Stomach smooth muscle (tissue), 2 donors: Measurements from ENCODE around the gene RABGAP1L.
"Not testable (repeated sequence)": the region's sequence is repeated elsewhere in the genome, so short reads cannot be mapped to it uniquely, and the experiment has no call there.

ENCODE experiments used
- H3K27ac ChIP-seq: one replicate; pipeline ENCODE4 v1.7.0; 2013; ENCODE audit warnings: mild to moderate bottlenecking, low read length, inconsistent platforms
- H3K27me3 ChIP-seq, 2 donors: one replicate each; pipeline ENCODE4 v1.7.0; 2013; ENCODE audit warnings: low read length in 2 of 2; ENCODE audit not compliant: insufficient read depth in 2 of 2, control insufficient read depth in 1 of 2
- H3K36me3 ChIP-seq, 2 donors: one replicate each; pipeline ENCODE4 v1.7.0; 2013; ENCODE audit warnings: low read length in 2 of 2; ENCODE audit not compliant: control insufficient read depth in 2 of 2, insufficient read depth in 2 of 2
- H3K4me1 ChIP-seq: one replicate; pipeline ENCODE4 v1.7.0; 2013; ENCODE audit warnings: low read length; ENCODE audit not compliant: control insufficient read depth, insufficient read depth
- H3K4me3 ChIP-seq, 2 donors: one replicate each; pipeline ENCODE4 v1.7.0; 2013; ENCODE audit warnings: low read length in 2 of 2
- H3K9ac ChIP-seq, 2 donors: one replicate each; pipeline ENCODE4 v1.7.0; 2013; ENCODE audit warnings: low read length in 2 of 2, mild to moderate bottlenecking in 1 of 2
- H3K9me3 ChIP-seq, 2 donors: one replicate each; pipeline ENCODE4 v1.7.0; 2013; ENCODE audit warnings: low read length in 2 of 2; ENCODE audit not compliant: control insufficient read depth in 2 of 2
- donor health status: healthy.
- donor health status: Pancreatic carcinoma.

Gene RABGAP1L

DNA sequence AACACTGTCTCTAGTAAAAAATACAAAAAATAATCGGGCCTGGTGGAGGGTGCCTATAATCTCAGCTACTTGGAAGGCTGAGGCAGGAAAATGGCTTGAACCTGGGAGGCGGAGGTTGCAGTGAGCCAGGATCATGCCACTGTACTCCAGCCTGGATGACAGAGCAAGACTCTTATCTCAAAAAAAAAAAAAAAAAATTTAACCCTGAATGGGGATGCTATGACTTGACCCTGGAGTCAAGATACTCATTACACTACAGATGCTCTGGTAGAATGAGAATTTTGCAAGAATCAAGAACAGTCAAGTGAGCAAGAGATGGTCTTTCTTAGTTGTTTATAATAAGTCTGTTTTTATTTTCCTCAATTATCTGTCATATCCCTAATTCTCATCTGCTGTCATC, 542.2 kb downstream of the RABGAP1L start:
- no peaks in the 10 kb centered on the region for H3K36me3 ChIP-seq
- no peak overlapping the region for H3K27ac ChIP-seq
- H3K27me3 ChIP-seq, result no peaks in the 10 kb centered on the region
- H3K4me3 ChIP-seq, result no peak overlapping the region
- H3K9me3 ChIP-seq, result no peaks in the 10 kb centered on the region
- H3K9ac ChIP-seq, result no peak overlapping the region
- H3K4me1 ChIP-seq, result no peaks in the 10 kb centered on the region

DNA sequence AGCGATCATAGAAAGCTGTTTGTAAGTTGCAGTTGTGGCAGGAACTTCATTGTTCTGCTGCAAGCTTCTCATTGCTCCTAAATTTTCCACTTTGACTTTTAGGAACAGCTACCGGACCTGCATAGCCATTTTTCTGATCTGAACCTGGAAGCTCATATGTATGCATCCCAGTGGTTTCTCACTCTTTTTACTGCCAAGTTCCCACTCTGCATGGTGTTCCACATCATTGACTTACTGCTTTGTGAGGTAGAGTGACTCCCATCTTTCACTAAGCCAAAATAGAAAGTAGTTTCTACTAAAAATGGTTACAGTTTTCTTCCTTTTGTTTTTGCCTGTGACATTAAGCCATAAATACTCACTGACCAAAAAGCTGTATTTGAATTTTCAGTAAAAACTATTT, 542.7 kb downstream of the RABGAP1L start:
- H3K27ac ChIP-seq, result no peak overlapping the region
- H3K9me3 ChIP-seq, result no peaks in the 10 kb centered on the region
- no peaks in the 10 kb centered on the region for H3K27me3 ChIP-seq
- no peaks in the 10 kb centered on the region for H3K4me1 ChIP-seq
- no peak overlapping the region for H3K4me3 ChIP-seq
- no peaks in the 10 kb centered on the region for H3K36me3 ChIP-seq
- H3K9ac ChIP-seq, result no peak overlapping the region

DNA sequence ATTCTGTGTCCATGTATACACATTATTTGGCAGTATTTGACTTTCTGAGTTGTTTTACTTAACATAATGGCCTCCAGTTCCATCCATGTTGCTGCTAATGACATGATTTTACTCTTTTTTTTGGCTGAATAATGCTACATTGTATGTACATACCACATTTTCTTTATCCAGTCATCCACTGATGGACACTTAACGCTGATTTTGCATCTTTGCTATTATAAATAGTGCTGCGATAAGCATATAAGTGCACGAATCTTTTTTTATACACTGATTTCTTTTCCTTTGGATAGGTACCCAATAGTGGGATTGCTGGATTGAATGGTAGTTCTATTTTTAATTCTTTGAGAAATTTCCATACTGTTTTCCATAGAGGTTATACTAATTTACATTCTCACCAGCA, 544.0 kb downstream of the RABGAP1L start:
- no peak overlapping the region for H3K9ac ChIP-seq
- H3K27ac ChIP-seq, result no peak overlapping the region
- H3K9me3 ChIP-seq, result no peaks in the 10 kb centered on the region
- H3K36me3 ChIP-seq, result no peaks in the 10 kb centered on the region
- no peaks in the 10 kb centered on the region for H3K4me1 ChIP-seq
- no peak overlapping the region for H3K4me3 ChIP-seq
- no peaks in the 10 kb centered on the region for H3K27me3 ChIP-seq

DNA sequence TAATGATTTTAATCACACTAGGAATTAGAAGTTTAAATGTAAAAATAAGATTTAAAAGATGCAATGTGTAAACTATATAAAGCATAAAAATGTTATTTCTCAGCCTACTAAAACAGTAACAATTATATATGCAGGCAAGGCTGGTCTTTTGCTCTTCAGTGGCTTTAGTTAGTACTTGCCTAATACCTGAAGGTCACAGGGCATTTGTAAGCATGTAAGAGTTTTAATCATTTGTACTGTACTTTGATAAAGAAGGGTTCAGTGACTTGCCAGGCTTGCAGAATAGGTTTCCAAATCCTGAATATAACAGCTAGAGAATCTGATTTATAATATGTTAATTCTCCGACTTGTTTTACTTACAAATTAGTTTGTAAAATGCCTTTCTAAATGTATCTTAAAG, 545.0 kb downstream of the RABGAP1L start:
- Histone ChIP-seq H3K27me3 (no peaks in the 10 kb centered on the region), H3K4me1 (no peaks in the 10 kb centered on the region), H3K4me3 (no peak overlapping the region), H3K27ac (no peak overlapping the region), H3K36me3 (no peaks in the 10 kb centered on the region), H3K9me3 (peaks cover 0 to 4% of the 10 kb centered on the region in 2 donors), H3K9ac (no peak overlapping the region)

DNA sequence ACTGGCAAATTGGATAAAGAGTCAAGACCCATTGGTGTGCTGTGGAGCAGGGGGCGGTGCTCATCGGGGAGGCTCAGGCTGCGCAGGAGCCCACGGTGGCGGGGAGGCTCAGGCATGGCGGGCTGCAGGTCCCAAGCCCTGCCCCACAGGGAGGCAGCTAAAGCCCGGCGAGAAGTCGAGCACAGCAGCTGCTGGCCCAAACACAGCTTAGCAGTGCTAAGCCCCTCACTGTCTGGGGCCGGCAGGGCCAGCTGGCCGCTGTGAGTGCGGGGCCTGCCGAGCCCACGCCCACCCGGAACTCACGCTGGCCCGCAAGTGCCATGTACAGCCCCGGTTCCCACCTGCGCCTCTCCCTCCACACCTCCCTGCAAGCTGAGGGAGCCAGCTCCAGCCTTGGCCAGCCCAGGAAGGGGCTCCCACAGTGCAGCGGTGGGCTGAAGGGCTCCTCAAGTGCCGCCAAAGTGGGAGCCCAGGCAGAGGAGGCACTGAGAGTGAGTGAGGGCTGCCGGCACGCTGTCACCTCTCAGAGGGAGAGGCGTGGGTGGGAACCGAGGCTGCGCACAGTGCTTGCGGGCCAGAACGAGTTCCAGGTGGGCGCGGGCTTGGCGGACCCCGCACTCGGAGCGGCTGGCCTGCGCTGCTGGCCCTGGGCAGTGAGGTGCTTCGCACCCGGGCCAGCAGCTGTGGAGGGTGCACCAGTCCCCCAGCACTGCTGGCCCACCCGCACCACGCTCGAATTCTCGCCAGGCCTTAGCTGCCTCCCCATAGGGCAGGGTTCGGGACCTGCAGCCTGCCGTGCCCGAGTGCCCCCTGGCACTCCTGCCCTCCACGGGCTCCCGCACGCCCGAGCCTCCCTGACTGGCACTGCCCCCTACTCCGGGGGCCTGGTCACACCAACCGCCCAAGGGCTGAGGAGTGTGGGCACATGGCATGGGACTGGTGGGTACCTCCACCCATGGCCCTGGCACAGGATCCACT, 551.8 kb downstream of the RABGAP1L start:
- Histone ChIP-seq H3K9ac (no peak overlapping the region), H3K4me3 (no peak overlapping the region), H3K4me1 (no peaks in the 10 kb centered on the region), H3K36me3 (no peaks in the 10 kb centered on the region), H3K27me3 (no peaks in the 10 kb centered on the region), H3K27ac (no peak overlapping the region), H3K9me3 (peaks cover 0 to 4% of the 10 kb centered on the region in 2 donors)

DNA sequence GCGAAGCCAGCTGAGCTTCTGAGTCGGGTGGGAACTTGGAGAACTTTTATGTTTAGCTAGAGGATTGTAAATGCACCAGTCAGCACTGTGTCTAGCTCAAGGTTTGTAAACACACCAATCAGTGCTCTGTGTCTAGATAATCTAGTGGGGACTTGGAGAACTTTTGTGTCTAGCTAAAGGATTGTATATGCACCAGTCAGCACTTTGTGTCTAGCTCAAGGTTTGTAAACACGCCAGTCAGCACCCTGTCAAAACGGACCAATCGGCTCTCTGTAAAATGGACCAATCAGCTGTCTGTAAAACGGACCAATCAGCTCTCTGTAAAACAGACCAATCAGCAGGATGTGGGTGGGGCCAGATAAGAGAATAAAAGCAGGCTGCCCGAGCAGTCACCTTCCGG, 552.5 kb downstream of the RABGAP1L start:
- not testable (repeated sequence) for H3K36me3 ChIP-seq, H3K4me3 ChIP-seq, H3K4me1 ChIP-seq, H3K9ac ChIP-seq, H3K27me3 ChIP-seq, H3K27ac ChIP-seq, H3K9me3 ChIP-seq

DNA sequence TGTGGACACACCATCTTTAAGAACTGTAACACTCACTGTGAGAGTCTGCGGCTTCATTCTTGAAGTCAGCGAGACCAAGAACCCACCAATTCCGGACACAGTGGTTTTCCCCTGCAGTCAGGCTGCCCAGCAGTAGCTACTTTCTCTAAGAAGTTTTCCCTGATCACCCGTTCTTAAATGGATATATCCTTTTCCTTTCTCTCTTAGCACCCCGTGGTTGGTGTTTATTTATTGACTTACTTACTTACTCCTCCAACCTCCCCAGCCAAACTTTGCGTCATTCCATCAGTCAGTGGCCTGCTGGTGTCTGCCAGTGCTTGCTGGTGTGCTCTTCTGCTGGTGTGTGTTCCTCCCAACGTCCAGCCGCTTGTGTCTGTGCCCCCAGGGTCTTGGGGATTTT, 553.2 kb downstream of the RABGAP1L start:
- Histone ChIP-seq H3K4me1 (no peaks in the 10 kb centered on the region), H3K4me3 (no peak overlapping the region)

DNA sequence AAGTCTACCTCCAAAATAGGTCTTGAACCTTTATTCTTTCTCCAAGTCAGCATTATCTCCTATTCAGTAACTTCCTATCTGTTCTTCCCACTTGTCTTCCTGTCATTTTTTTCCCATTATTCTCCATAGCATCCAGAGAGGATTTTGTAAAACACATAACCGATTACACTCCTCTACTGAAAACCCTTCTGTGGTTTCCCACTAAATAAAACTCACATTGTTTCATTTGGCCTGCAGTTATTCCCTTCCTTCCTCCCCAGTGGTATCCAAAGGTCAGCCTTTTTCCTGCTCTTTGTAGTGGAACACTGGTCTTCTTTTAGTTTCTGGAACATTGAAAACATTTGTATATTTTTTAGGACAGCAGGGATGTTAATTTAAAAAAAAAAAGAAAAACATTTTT, 554.5 kb downstream of the RABGAP1L start:
- Histone ChIP-seq H3K4me3 (no peak overlapping the region), H3K36me3 (no peaks in the 10 kb centered on the region), H3K27me3 (no peaks in the 10 kb centered on the region), H3K9me3 (peaks cover 0 to 2% of the 10 kb centered on the region in 2 donors), H3K9ac (no peak overlapping the region), H3K4me1 (no peaks in the 10 kb centered on the region), H3K27ac (no peak overlapping the region)

More for the DNA sequence above, 553.2 kb downstream of the RABGAP1L start:
- no peak overlapping the region for H3K27ac ChIP-seq
- no peaks in the 10 kb centered on the region for H3K27me3 ChIP-seq
- peaks cover 0 to 4% of the 10 kb centered on the region in 2 donors for H3K9me3 ChIP-seq
- H3K36me3 ChIP-seq, result no peaks in the 10 kb centered on the region
- H3K9ac ChIP-seq, result no peak overlapping the region

DNA sequence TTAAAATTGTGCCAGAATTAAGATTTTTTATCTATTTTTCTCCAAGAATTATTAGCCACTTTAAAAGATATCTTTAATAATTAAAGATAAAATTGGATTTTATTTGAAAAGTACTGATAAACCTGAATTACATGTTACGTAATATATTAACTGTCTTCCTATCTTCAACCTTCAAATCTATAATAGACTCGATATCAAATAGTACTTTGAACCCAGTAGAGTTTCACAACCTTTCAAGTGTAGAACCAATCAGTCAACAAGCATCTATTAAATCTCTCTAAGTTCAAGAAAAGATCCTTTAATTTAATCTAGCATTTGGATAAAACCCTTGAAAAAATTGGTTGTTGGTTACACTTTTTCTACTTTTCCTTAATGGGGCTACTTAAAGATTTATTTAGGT, 559.9 kb downstream of the RABGAP1L start:
- Histone ChIP-seq H3K36me3 (no peaks in the 10 kb centered on the region), H3K4me1 (no peaks in the 10 kb centered on the region), H3K27ac (no peak overlapping the region), H3K9ac (no peak overlapping the region), H3K9me3 (no peaks in the 10 kb centered on the region), H3K4me3 (no peak overlapping the region), H3K27me3 (no peaks in the 10 kb centered on the region)

DNA sequence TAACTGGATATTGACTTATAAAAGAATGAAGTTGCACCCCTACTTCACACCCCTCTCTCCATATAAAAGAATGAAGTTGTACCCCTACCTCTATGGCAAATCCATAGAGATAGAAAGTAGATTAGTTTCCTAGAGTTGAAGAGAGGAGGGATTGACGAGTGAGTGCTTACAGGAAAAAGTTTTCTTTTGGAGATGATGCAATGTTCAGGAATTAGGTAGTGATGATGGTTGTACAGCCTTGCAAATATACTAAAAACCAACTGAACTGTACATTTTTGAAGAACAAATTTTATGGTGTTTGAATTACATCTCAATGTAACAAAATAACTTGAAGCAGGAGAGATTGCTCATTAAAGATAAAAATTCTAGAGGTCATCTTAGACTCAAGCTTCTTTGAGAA, 561.3 kb downstream of the RABGAP1L start:
- Histone ChIP-seq H3K9me3 (no peaks in the 10 kb centered on the region), H3K4me3 (no peak overlapping the region), H3K27ac (no peak overlapping the region), H3K4me1 (no peaks in the 10 kb centered on the region), H3K9ac (no peak overlapping the region), H3K36me3 (no peaks in the 10 kb centered on the region), H3K27me3 (no peaks in the 10 kb centered on the region)

DNA sequence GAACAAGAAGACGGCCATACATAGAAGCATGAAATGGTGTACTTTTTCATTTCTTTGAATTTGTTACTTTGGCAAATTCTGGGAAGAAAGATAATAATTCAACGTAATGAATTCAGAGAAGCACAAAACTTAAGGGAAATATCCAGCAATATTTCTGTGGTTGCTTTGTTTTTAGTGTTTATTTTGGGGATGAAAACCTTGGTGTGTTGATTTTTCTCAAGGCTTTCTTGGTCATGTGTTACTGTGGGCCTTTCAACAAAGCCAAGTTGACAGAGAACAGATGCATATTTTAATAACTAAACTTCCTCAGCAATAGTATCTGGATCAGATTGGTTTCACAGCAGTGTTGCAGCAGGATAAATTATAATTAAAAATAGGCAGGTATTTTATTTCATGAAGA, 561.9 kb downstream of the RABGAP1L start:
- no peak overlapping the region for H3K27ac ChIP-seq
- H3K36me3 ChIP-seq, result no peaks in the 10 kb centered on the region
- no peak overlapping the region for H3K4me3 ChIP-seq

More for the DNA sequence above, 561.9 kb downstream of the RABGAP1L start:
- no peaks in the 10 kb centered on the region for H3K9me3 ChIP-seq
- H3K27me3 ChIP-seq, result no peaks in the 10 kb centered on the region
- no peaks in the 10 kb centered on the region for H3K4me1 ChIP-seq
- H3K9ac ChIP-seq, result no peak overlapping the region
